Ascending aorta (tissue), 2 donors: ENCODE results near the gene CIAO1. TPM values are rescaled to one million over a fixed set of nuclear protein-coding genes. Genes with fewer than 3 reads are reported as not detected.

Source experiments
- DNase-seq, 2 donors: peaks; one replicate each; pipeline ENCODE4 v3.0.0-alpha.2; 2019; ENCODE audit warnings: low spot score in 2 of 2
- H3K27ac ChIP-seq, 2 donors: fragments of 200-600 bp; sonication (generic); one replicate each; pipeline ENCODE4 v1.5.1; 2016 to 2017; ENCODE audit warnings: mild to moderate bottlenecking in 1 of 2
- H3K27me3 ChIP-seq: fragments of 200-600 bp; sonication (generic); one replicate; pipeline ENCODE4 v1.5.1; 2017
- H3K36me3 ChIP-seq, 2 donors: fragments of 200-600 bp; sonication (generic); one replicate each; pipeline ENCODE4 v1.5.1; 2016
- H3K4me1 ChIP-seq, 2 donors: fragments of 200-600 bp; sonication (generic); one replicate each; pipeline ENCODE4 v1.5.1; 2016 to 2017; ENCODE audit warnings: mild to moderate bottlenecking in 1 of 2
- H3K4me3 ChIP-seq, 2 donors: fragments of 200-600 bp; sonication (generic); one replicate each; pipeline ENCODE4 v1.5.1; 2016 to 2017; ENCODE audit warnings: mild to moderate bottlenecking in 1 of 2
- H3K9me3 ChIP-seq, 2 donors: fragments of 200-600 bp; sonication (generic); one replicate each; pipeline ENCODE4 v1.5.1; 2016
- CTCF ChIP-seq, 3 experiments: fragments of 200-600 bp in 2 of 3; fragments of 450-650 bp in 1 of 3; sonication (generic) in 2 of 3; IDR thresholded peaks; one replicate each; pipeline ENCODE4 v1.5.1; 2016 to 2019; ENCODE audit warnings: antibody characterized with exemption in 3 of 3, mild to moderate bottlenecking in 1 of 3, moderate library complexity in 1 of 3
- intact Hi-C: fragments of 100-400 bp; cut with DNase I; formaldehyde crosslinking; loops from one replicate; pipeline ENCODE4 v1.15.1; 2023
- total RNA-seq: library from RNA; depleted of rRNA; stranded (reverse); fragments of >200 nt; gene quantifications from one replicate; pipeline ENCODE4 v1.1.0, GENCODE V29; 2016

The CIAO1 gene
- total RNA-seq, 1 donor from 2014 or later, result 127 TPM

- Histone ChIP-seq H3K27me3 (no peaks in the 10 kb centered on the region), H3K9me3 (no peaks in the 10 kb centered on the region), H3K36me3 (no peaks in the 10 kb centered on the region), H3K4me3 (no peak overlapping the region), H3K4me1 (no peaks in the 10 kb centered on the region), H3K27ac (no peak overlapping the region)
- no peak for TF ChIP-seq CTCF (IDR thresholded peaks at IDR 0.05)
- intact Hi-C loops, result no loop called here
- DNase-seq, result no peak
These were observed 32.6 kb upstream of the CIAO1 start for GRCh38 chr2:96233436-96233835.

DNA sequence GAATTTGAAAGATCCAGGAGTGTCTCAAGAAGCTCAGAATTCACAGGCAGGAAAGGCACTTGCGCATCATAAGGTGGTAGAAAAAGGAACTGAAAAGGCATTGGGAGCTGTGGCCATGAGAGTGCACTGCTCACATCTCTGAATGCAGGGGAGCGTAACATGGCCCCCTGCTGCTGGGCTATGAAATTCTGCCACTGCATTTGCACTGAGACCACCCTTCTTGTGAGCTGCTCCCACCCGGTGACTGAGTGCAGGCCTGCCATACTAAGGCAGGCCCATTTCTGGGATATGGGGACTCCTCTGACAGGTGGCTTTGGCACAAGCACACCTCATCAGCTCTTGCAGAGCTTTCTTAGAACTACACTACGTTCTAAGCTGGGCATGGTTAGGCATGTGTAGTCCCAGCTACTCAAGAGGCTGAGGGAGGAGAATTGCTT lies 32.1 kb upstream of the CIAO1 start:
- no peaks in the 10 kb centered on the region for H3K4me1 ChIP-seq
- intact Hi-C loops, result no loop called here
- H3K27me3 ChIP-seq, result no peaks in the 10 kb centered on the region
- DNase-seq, result no peak
- no peak overlapping the region for H3K4me3 ChIP-seq
- H3K27ac ChIP-seq, result no peak overlapping the region
- H3K36me3 ChIP-seq, result no peaks in the 10 kb centered on the region
- H3K9me3 ChIP-seq, result no peaks in the 10 kb centered on the region
- TF ChIP-seq CTCF (IDR thresholded peaks at IDR 0.05), result no peak

DNA sequence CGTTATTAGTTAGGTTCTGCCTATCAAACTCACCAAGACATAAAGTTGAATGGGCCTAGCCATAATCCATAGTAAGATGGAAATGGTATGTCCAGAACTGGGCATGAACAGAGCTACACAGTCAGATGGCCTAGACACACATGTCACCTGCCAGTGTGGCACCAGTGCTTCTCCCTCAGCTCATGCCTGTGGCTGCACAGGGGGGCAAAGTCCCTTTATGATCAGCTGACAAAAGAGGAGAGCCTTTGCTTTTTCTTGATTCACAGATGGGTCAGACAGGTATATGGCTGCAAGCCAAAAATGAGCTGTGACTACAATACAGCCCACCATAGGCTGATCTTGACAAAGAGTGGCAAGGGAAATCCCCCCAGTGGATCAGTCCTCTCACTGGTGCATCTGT lies 29.1 kb upstream of the CIAO1 start:
- Histone ChIP-seq H3K36me3 (peaks cover 0 to 8% of the 10 kb centered on the region in 2 donors), H3K9me3 (no peaks in the 10 kb centered on the region), H3K4me1 (no peaks in the 10 kb centered on the region), H3K27ac (no peak overlapping the region), H3K27me3 (no peaks in the 10 kb centered on the region), H3K4me3 (no peak overlapping the region)
- no peak for TF ChIP-seq CTCF (IDR thresholded peaks at IDR 0.05)
- DNase-seq, result no peak
- intact Hi-C loops, result no loop called here

- H3K9me3 ChIP-seq, result no peaks in the 10 kb centered on the region
- H3K4me1 ChIP-seq, result no peaks in the 10 kb centered on the region
- H3K27ac ChIP-seq, result no peak overlapping the region
- H3K4me3 ChIP-seq, result no peak overlapping the region
- DNase-seq, result no peak
- H3K36me3 ChIP-seq, result peaks cover 0 to 8% of the 10 kb centered on the region in 2 donors
- no peaks in the 10 kb centered on the region for H3K27me3 ChIP-seq
- no peak for TF ChIP-seq CTCF (IDR thresholded peaks at IDR 0.05)
- intact Hi-C loops, result no loop called here
These were observed 27.8 kb upstream of the CIAO1 start for GRCh38 chr2:96238266-96238665.

GRCh38 chr2:96239091-96239490 lies 26.9 kb upstream of the CIAO1 start:
- Histone ChIP-seq H3K4me1 (no peaks in the 10 kb centered on the region), H3K4me3 (no peak overlapping the region), H3K27ac (no peak overlapping the region), H3K27me3 (no peaks in the 10 kb centered on the region), H3K9me3 (no peaks in the 10 kb centered on the region), H3K36me3 (peaks cover 0 to 8% of the 10 kb centered on the region in 2 donors)
- no peak for DNase-seq
- intact Hi-C loops, result no loop called here
- no peak for TF ChIP-seq CTCF (IDR thresholded peaks at IDR 0.05)

GRCh38 chr2:96239745-96240264 lies 26.2 kb upstream of the CIAO1 start:
- Histone ChIP-seq H3K27me3 (no peaks in the 10 kb centered on the region), H3K4me1 (no peaks in the 10 kb centered on the region), H3K9me3 (no peaks in the 10 kb centered on the region), H3K36me3 (peaks cover 0 to 8% of the 10 kb centered on the region in 2 donors), H3K27ac (no peak overlapping the region), H3K4me3 (no peak overlapping the region)
- no peak for DNase-seq
- no peak for TF ChIP-seq CTCF (IDR thresholded peaks at IDR 0.05)
- intact Hi-C loops, result no loop called here
